HCEC 1CT (cell line): Measurements from ENCODE around the gene PSEN2.
A peak's percentile ranks its signal among the peaks of the same experiment; 100 is the strongest.
"Not testable (repeated sequence)": the region's sequence is repeated elsewhere in the genome, so short reads cannot be mapped to it uniquely, and the experiment has no call there.

Experiments
- DNase-seq: peaks from one replicate; pipeline ENCODE4 v3.0.0-alpha.2; 2017

PSEN2 gene

DNA sequence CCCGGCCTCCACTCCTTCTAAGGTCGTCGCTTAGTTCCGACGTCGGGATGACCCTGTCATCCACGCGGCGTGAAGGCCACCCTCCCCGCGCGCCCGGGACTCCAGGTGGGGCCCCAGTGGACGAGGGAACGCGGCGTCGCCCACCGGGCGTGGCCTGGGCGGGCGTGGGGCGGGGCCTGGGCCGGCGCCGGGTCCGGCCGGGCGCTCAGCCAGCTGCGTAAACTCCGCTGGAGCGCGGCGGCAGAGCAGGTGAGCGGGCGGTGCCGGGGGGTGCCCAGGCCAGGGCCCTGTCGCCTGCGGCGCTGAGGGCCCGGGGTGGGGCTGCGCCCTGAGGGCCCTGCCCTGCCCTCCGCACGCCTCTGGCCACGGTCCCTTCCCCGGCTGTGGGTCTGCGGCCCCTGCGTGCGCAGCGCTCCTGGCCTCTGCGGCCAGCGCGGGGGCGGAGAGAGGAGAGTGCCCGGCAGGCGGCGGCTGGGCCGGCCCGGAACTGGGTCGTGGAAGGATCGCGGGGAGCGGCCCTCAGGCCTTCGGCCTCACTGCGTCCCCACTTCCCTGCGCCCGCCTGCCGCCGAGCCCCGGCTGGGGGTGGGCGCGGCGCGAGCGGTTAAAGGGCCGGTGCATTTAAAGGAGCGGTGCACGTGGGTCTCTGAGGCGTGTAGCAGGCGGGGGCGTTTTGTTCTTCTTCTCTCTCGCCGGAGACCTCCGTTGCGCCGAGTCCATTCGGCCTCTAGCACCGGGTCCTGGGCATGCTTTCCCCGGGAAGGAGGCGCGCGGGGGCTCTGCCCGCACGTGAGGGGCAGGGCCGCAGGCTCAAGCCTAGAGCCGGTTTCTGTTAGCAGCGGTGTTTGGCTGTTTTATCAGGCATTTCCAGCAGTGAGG is at the start of gene PSEN2:
TSS of gene PSEN2 (plus strand) at position 216 of the 879 bp plus-strand sequence. CDS start 11,292 bp downstream, outside the sequence.
- DNase-seq, result peak; percentile 57

DNA sequence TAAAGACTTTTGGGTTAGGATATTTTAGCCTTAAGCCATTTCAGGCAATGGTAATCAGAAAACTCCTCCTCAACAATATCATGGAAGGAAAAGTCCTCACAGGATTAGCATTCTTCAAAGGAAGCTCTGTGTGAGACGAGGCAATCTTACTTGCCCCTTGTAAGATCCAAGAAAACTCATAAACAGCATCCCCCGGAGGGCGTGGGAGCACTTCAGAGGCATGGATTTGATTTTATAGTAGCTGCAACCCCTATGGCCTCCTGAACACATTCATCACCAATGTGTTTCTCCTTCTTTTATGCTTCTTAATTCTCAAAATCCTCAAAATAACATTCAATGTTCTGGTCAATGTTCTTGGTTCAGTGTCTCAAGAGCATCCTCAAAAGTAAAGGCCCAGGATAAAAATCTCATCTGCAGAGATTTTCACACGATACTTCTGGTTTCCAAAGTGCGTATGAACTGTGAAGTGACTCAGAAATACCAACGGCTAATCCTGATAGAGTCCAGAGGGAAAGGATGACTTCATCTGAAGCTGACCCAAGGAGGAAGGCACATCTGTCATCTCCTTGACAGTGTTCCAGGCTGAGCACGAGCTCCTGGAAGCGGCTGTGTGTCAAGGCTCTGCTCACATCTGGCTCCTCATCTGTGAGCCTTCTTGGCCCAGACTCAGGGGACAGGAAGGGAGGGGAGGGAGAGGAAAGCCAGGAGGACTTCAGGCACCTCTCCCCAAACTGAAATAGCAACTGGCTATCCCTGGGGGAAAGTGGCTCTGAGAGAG is 49.3 kb upstream of the PSEN2 start:
- peak; percentile 99 for DNase-seq

DNA sequence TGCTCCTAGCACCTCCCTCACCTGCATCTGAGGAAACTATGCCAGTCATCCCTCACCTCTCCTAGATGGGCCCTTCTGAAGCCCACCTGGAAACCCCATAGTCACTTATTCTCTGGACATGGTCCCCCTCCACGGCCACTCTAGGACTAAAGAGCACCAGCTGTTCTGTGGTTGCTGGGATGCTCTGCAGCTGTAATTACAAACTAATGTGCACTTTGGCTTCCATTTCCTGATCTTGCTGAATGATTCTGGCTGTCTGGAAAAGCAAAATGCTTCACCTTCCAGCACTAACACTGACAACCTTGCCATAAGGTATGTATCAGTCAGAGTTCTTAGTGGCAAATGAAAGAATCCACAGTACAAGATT is 48.7 kb upstream of the PSEN2 start:
- peak; percentile 26 for DNase-seq

DNA sequence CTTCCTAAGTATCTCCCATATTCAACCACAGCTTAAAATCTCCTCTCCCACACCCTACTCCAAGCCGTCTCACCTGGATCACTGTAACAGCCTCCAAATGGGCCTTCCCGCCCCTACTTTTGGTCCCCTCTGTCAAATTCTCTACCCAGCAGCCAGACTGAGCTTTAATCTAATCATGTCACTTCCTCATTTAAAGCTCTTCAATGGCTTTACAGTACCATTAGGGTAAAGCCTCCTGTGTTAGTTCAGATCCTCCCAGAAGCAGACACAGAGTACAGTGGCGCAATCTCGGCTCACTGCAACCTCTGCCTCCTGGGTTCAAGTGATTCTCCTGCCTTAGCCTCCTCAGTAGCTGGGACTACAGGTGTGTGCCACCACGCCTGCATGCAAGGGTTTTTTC is 46.8 kb upstream of the PSEN2 start:
- no peak for DNase-seq

DNA sequence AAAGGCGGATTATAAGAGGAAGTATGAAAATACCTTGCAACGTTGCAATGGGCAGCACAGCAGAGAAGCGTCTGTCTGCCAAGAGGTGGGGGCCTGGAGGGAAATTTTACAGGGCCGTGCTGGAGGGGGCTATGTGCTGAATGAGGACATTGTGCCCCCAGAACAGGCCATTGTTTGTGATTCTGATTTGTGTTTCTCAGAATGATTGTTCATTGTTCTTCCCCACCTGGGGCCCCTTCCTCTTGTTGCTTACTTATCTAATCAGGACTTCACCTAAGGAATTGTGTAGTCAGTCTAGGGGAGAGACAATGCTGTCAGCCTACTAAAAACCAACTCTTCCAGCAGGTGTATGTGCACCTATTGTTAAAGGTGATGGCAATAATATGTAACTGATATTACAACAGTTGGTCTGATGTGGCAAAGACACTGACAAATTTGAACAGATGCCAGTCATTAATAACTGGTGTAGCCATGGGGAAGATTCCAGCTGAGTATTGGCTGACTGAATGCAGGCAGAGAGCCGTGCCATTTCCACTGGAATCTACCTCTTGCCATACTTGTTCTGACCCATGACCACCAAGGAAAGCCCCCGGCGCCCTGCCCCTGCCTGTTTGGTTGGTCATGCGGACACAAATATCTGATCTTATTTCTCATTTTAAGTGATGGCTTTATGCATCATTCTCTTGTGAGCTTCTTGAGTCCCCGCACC is 45.2 kb upstream of the PSEN2 start:
- DNase-seq, result no peak

DNA sequence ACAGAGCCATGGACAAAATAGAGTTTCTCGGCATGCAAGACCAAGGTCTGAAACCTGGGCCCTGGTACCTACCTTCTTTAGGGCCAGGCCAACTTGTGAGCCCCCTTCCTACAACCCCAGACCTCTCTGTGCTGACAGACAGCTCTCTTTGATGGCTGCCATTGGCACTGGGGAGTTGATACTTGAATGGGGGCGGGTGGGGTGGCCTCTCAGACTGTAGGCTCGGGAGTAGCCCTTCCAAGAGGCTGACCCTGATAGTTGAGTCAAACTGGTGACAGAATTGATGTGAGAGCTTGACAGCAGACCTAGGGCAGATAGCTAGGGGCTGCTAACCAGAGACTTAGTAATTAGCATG is 44.7 kb upstream of the PSEN2 start:
- no peak for DNase-seq

DNA sequence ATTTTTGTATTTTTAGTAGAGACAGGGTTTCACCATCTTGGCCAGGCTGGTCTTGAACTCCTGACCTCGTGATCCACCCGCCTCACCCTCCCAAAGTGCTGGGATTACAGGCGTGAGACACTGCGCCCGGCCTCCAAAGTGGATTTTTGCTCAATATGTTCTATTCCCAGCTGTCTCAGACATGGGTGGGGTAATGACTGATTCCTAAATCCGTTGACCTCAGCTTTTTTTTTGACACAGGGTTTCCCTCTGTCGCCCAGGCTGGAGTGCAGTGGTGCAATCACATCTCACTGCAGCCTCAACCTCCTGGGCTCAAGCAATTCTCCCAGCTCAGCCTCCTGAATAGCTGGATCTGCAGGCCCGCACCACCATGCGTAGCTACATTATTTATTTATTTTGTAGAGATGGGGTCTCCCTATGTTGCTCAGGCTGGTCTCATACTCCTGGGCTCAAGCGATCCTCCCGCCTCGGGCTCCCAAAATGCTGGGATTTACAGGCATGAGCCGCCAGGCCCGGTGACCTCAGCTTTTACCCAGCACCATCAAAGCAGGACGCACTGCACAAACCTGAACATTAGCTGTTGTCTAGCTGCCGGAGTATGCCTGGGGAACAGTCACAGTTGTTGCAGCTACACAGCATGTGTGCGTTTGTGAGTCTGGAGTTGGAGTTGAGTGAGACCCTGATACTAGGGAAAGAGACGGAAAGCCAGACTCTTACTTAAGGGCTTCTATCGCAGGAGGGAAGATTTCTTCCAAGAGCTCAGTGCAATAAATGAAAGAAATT is 43.7 kb upstream of the PSEN2 start:
- DNase-seq, result no peak

DNA sequence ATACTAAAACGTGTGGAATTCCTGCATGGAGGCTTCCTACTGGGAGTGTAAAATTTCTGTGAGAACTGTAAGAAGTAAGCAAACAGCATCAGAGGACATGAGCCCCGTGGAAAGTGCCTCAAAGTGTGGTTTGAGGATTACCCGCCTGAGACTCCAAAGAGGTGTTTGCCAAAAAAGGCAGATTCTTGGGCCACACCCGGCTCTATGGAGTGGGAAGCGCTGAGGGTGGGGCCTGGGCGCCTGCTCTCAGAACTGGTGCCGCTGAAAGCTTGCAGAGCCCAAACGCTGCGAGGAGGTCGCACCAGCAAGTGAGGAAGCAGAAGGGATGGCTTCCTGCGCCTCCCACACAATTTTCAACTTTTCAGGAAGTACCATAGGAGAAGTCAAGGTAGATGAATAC is 43.0 kb upstream of the PSEN2 start:
- no peak for DNase-seq

DNA sequence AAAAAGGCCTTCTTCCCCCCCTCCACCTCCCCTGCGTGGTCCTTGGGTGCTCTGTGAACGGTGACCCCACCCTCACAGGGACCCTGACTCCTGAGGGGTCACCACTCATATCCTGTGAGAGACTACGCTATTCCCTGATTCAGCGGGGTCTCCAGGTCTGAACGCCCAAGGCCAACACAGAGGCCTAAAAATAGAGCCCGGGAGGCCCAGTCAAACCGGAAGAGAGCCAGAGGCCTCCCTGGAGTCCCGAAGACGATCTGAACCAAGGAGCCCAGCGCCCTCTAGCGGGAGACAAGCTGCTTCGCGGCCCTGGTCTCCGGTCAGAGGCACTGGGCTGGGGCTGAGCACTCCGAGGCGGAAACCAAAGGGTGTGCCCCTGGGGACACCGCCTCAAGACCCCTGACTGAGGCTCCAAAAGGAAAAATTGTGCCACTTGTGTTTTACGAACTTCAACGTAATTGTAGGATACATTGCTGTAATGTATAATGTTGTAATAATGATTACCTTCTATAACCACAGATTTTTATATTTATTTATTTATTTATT is 42.4 kb upstream of the PSEN2 start:
- peak; percentile 92 for DNase-seq

DNA sequence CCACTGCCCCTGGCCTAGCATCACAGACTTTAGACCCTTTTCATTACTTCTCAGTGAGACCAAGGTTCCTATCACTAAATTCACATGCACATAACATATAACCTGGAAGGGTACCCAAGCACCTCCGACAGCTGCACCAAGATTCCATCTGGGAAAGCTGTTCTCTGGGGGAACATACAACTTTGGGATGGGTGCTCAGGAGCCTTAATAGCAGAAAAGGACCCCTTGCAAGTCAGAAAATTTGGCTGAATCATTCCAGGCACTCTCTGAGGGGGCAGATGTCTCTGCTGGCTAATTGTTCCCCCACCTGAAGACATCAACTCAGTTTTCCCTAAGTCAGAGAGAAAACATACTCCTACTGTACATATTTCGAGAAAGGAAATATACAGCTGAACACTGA is 41.3 kb upstream of the PSEN2 start:
- no peak for DNase-seq

DNA sequence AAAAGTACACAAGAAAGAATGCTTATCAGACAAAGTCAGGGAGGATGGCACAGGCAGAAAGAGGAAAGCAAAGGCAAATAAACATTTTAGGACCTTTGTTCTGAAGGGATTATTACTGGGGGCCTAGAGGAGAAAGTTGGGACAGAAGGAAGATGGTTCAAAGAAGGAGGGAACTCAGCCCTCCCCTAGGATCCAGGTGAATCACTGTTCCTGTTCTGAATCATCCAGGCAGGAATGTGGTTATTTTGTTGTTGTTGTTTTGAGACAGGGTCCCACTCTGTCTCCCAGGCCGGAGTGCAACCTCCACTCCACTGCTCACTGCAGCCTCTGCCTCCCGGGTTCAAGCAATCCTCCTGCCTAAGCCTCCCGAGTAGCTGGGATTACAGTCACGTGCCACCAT is 38.5 kb upstream of the PSEN2 start:
- no peak for DNase-seq

DNA sequence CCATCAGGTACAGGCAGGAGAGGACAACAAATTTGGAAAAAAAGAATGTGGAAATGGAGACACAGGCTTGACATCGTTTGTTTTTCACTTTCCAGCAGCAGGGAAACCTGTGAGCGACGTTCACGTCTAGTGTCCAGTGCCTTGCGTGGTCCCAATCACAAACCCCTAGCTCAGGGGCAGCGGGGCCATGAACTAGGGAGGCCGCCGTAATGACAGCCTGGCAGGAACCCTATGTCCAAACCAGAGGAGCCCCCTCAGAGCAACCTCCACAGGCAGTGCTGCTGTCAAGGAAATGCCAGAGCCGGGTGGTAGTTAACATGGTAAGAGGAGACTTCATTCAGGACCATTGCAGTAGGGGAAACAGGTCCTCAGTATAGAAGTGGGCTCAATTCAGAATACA is 37.8 kb upstream of the PSEN2 start:
- DNase-seq, result no peak

DNA sequence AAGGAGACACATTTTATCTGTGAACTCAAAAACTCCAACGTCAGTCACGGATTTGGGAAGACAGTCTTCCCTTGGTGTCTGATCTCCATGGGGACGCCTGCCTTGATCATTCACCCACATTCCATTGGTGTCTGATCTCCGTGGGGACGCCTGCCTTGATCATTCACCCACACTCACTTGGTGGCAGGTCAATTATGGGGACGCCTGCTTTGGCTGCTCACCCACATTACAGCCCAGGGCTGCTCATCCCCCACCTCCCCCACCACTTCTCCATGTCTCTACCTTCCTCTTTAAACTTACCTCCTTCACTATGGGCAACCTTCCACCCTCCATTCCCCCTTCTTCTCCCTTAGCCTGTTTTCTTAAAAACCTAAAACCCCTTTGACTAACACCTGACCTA is 36.2 kb upstream of the PSEN2 start:
- not testable (repeated sequence) for DNase-seq

DNA sequence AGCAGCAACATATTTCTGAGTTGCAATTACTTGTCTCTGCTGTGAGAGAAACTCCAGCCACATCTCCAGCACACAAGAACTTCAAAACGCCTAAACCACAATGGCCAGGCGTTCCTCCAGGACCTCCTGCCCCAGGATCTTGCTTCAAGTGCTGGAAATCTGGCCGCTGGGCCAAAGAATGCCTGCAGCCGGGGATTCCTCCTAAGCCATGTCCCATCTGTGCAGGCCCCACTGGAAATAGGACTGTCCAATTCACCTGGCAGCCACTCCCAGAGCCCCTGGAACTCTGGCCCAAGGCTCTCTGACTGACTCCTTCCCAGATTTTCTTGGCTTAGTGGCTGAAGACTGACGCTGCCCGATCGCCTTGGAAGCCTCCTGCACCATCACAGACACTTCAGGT is 35.0 kb upstream of the PSEN2 start:
- not testable (repeated sequence) for DNase-seq

DNA sequence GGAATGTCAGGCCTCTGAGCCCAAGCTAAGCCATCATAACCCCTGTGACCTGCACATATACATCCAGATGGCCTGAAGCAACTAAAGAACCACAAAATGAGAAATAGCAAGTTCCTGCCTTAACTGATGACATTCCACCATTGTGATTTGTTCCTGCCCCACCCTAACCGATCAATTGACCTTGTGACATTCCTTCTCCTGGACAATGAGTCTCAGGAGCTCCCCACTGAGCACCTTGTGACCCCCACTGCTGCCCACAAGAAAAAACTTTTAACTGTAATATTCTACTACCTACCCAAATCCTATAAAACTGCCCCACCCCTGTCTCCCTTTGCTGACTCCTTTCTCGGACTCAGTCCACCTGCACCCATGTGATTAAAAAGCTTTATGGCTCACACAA is 32.5 kb upstream of the PSEN2 start:
- DNase-seq, result not testable (repeated sequence)

DNA sequence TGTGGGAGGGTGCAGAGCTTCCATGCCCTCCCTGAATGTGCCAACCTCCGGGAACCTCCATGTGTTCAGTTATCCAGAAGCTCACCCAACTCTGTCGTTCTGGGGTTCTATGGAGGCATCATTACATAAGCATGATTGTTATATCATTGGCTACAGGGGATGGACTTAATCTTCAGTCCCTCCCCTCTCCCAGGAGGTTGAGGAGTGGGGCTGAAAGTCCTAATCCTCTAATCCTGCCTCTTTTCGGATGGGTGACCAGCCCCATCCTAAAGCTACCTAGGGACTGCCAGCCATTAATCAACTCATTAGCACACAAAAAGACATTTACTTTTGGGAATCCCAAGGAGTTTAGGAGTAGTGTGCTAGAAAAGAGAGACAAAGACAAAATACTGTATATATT is 32.0 kb upstream of the PSEN2 start:
- no peak for DNase-seq

DNA sequence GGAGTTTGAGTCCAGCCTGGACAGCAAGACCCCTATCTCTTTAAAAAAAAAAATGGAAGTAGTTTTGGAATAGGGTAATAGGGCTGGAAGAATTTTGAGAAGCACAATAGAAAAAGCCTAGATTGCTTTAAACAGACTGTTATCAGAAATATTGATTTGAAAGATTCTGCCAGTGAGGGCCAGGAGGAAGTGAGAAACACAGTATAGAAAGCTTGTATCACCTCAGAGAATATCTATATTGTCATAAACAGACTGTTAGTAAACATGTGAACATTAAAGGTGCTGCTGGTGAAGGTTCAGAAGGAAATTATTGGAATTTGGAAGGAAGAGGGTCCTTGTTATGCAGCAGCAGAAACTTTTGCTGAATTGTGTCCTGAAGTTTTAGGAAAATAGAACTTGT is 24.8 kb upstream of the PSEN2 start:
- DNase-seq, result no peak

DNA sequence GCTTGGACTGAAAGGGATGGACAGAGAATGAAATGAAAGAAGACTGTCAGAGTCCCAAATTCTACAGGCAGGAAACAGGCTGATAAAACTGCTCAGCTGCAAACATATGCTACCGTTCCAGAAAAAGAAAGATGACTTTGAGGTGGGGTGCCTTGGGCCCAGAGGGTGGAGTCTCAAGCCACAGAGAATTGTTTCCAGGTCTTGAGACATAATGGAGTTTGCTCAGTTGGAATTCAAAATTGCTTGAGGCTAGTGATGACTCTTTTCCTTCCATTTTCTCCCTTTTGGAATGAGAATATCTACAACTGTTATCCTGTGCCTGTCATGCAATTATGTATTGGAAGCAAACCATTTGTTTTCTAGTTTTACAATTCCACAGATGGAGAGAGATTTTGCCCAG is 23.6 kb upstream of the PSEN2 start:
- DNase-seq, result no peak

DNA sequence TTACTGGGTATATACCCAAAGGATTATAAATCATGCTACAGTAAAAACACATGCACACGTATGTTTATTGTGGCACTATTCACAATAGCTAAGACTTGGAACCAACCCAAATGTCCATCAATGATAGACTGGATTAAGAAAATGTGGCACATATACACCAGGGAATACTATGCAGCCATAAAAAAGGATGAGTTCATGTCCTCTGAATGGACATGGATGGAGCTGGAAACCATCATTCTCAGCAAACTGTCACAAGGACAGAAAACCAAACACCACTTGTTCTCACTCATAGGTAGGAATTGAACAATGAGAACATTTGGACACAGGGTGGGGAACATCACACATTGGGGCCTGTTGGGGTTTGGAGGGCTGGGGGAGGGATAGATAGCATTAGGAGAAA is 15.9 kb upstream of the PSEN2 start:
- DNase-seq, result not testable (repeated sequence)

DNA sequence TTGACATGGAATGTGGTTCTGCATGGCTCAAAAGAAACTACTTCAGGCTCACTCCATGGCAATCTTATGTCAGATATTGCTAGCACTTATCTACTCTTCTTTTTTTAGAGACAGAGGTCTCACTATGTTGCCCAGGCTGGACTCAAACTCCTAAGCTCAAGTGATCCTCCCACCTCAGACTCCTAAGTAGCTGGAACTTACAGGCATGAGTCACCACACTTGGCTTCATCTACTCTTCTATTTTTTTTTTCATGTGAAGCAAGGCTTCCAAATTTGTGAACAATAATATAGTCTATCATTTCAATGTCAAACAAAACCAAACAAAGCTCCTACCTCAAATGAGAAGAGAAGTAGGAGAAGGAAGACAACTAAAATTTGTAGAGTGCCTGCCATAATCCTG is 7.5 kb upstream of the PSEN2 start:
- peak; percentile 61 for DNase-seq

DNA sequence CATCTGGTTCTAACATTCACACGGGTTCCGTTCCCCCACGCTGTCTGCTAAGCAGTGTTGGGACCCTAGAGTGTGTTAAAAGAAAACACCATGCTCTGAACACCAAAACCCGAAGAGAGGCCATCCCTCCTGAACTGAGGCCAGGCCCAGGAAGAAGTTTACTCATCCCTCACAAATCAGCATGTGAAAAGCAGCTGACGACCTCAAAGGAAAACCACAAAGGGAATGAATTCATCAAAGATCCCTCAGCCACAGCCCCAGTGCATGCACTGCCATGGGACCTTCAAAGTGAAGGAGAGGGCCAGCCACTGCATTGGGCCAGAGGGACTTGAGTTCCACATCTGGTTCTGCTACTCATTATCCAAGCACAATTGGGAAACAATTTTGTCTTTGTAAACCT is 7.0 kb upstream of the PSEN2 start:
- peak; percentile 83 for DNase-seq

DNA sequence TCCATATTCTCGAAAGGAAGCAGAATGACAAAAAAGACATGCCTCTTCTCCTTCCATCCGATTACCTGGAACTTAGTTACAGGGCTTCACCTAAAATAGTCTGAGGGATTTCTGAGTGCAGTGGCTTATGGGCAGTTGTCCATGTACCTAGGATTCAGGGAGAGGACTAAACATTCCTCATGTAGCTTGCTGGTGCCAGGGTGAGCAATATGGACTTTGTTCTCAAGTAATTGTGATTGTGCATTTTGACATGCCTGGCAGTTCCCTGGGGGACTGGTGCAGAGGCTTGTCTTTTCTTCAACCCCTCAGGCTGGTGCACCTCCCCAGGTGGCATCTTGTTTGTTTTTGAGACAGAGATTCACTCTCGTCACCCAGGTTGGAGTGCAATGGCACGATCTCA is 6.1 kb upstream of the PSEN2 start:
- DNase-seq, result no peak

DNA sequence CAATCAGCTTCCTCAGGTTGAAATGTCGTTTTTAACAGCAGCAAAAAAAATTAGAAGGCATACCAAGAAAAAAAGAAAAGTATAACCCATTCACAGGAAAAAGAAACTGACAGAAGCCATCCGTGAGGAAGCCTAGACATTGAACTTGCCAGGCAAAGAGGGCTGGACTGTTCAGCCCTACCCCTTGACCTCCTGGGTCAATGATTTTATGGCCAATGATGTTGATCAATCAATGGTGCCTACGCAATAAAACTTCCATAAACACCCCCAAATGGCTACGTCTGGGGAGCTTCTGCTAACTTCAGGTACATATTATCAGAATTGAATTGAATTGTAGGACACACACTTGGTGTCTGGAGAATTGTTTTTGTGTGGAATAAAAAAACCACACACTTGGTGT is 4.8 kb upstream of the PSEN2 start:
- no peak for DNase-seq
